Spleen (tissue), 11 donors: ENCODE data around the gene RFX4. TPM values are rescaled to one million over a fixed set of nuclear protein-coding genes. Genes with fewer than 3 reads are reported as not detected.
A peak's percentile ranks its signal among the peaks of the same experiment; 100 is the strongest.

ENCODE experiments used
- DNase-seq: peaks from one replicate; pipeline ENCODE4 v3.0.0-alpha.2; 2020
- H3K27ac ChIP-seq, 8 donors: fragments of 200-600 bp; sonication (generic) in 7 of 8; 1 replicate in 4 of 8; 2 replicates in 4 of 8; pipeline versions ENCODE4 v1.5.0 to v1.8.0; 2016 to 2021; ENCODE audit warnings: inconsistent platforms in 4 of 8, mild to moderate bottlenecking in 4 of 8, moderate library complexity in 1 of 8
- H3K27me3 ChIP-seq, 7 donors: fragments of 200-600 bp; sonication (generic) in 6 of 7; replicated peaks in 1 of 7; 1 replicate in 4 of 7; 2 replicates in 3 of 7; pipeline versions ENCODE4 v1.5.0 to v1.8.0; 2016 to 2021; ENCODE audit warnings: inconsistent platforms in 3 of 7, mild to moderate bottlenecking in 1 of 7
- H3K36me3 ChIP-seq, 6 donors: fragments of 200-600 bp; sonication (generic) in 5 of 6; 1 replicate in 4 of 6; 2 replicates in 2 of 6; pipeline versions ENCODE4 v1.5.0 to v1.8.0; 2016 to 2021; ENCODE audit warnings: inconsistent platforms in 2 of 6
- H3K4me1 ChIP-seq, 6 donors: fragments of 200-600 bp; sonication (generic) in 5 of 6; 1 replicate in 3 of 6; 2 replicates in 3 of 6; pipeline versions ENCODE4 v1.5.0 to v1.8.0; 2016 to 2021; ENCODE audit warnings: inconsistent platforms in 3 of 6
- H3K4me3 ChIP-seq, 8 donors: fragments of 200-600 bp; sonication (generic) in 7 of 8; 1 replicate in 4 of 8; 2 replicates in 4 of 8; pipeline versions ENCODE4 v1.5.0 to v1.8.0; 2016 to 2021; ENCODE audit warnings: inconsistent platforms in 4 of 8, mild to moderate bottlenecking in 4 of 8, moderate library complexity in 2 of 8
- H3K9me3 ChIP-seq, 8 donors: fragments of 200-600 bp; sonication (generic) in 7 of 8; 1 replicate in 4 of 8; 2 replicates in 4 of 8; pipeline versions ENCODE4 v1.5.0 to v1.8.0; 2016 to 2021; ENCODE audit warnings: inconsistent platforms in 4 of 8
- POLR2A ChIP-seq, 3 donors: fragments of 450-650 bp; IDR thresholded peaks; one replicate each; pipeline ENCODE4 v1.5.1; 2017; ENCODE audit warnings: antibody characterized with exemption in 3 of 3, mild to moderate bottlenecking in 1 of 3
- POLR2AphosphoS5 ChIP-seq, 3 donors: sonication (generic); formaldehyde crosslinking; IDR thresholded peaks; one replicate each; pipeline ENCODE4 v1.5.1; 2017; ENCODE audit warnings: antibody characterized with exemption in 3 of 3
- WGBS, 5 donors: extraction: QIAGEN DNeasy Blood & Tissue Kit in 3 of 5; methylation state at CpG; one replicate each; pipeline versions ENCODE4 v1.1.5 to v1.1.7; 2013 to 2018; 5-methylcytosine and 5-hydroxymethylcytosine counted together
- intact Hi-C: fragments of 100-400 bp; cut with DNase I; formaldehyde crosslinking; loops from one replicate; pipeline ENCODE4 v1.15.0; 2023; ENCODE audit warnings: low total_unique reads
- polyA plus RNA-seq, 3 donors: library from polyadenylated mRNA; stranded (reverse); fragments of 200-250 nt; gene quantifications; one replicate each; pipeline ENCODE4 v1.2.1, GENCODE V29; 2013
- total RNA-seq, 7 donors: library from RNA; depleted of rRNA in 3 of 7; stranded (reverse); fragments of >200 nt in 3 of 7; fragmentation: NEBNext Ultra II Directional in 4 of 7; extraction: Animal tissue kit (Norgen Biotek cat#: 25700) in 4 of 7; gene quantifications; one replicate each; pipeline versions ENCODE4 v1.1.0 to v1.2.1, GENCODE V29; 2016 to 2021
- TF ChIP-seq, protein P1 (sequence below), 11 experiments: fragments of 200-600 bp in 7 of 11; fragments of 450-650 bp in 4 of 11; sonication (generic) in 4 of 11; IDR thresholded peaks in 8 of 11; conservative IDR thresholded peaks in 3 of 11; 1 replicate in 7 of 11; 2 replicates in 4 of 11; pipeline versions ENCODE4 v1.4.0 to v1.8.0; 2016 to 2021; ENCODE audit warnings: antibody characterized with exemption in 11 of 11, inconsistent platforms in 4 of 11, mild to moderate bottlenecking in 1 of 11
- donor health status: healthy with polysubstance abuse.
- donor health status: DM: no; HTN: no; CAD: no; lungs with moderate emphysema.
- donor health status: DM: no; HTN: no; CAD: no.
- donor health status: Bipolar disorder and iron deficiency.
- donor health status: healthy.
- donor health status: DM: no; HTN: no; CAD: no.
- donor health status: DM: yes; HTN: yes; CAD: no.

The RFX4 gene
- total and polyA plus RNA-seq, 10 donors, result not detected

DNA sequence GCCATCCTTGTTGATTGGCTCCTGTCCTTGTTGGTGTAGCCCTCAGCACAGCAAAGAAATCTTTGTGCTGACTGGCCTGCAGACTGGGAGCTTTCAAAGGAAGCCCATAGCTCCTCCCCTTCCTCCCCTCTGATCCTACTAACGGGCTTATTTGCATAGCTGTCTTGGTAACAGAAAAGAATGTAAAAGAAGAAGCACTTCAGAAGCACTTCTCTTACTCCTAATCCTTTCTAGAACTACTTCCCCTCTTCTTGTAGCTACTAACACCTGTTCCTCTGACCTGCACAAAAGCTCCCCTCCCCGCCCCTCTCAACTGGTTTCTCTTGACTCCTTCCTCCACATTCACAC, 177.4 kb downstream of the RFX4 start:
- no peaks in the 10 kb centered on the region for H3K36me3 ChIP-seq
- TF ChIP-seq, protein P1, sequence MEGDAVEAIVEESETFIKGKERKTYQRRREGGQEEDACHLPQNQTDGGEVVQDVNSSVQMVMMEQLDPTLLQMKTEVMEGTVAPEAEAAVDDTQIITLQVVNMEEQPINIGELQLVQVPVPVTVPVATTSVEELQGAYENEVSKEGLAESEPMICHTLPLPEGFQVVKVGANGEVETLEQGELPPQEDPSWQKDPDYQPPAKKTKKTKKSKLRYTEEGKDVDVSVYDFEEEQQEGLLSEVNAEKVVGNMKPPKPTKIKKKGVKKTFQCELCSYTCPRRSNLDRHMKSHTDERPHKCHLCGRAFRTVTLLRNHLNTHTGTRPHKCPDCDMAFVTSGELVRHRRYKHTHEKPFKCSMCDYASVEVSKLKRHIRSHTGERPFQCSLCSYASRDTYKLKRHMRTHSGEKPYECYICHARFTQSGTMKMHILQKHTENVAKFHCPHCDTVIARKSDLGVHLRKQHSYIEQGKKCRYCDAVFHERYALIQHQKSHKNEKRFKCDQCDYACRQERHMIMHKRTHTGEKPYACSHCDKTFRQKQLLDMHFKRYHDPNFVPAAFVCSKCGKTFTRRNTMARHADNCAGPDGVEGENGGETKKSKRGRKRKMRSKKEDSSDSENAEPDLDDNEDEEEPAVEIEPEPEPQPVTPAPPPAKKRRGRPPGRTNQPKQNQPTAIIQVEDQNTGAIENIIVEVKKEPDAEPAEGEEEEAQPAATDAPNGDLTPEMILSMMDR (IDR thresholded peaks at IDR 0.05 in 8 of 11, conservative IDR thresholded peaks at IDR 0.05 in 3 of 11), result no peak
- peak in 2 of 3 donors; percentile 51 to 61 for TF ChIP-seq POLR2AphosphoS5 (IDR thresholded peaks at IDR 0.05)
- intact Hi-C loops, result no loop called here
- WGBS, 5 donors, result 6 to 17% (median 10%) methylated on average over 2 of the region's 2 CpGs
- no peak for DNase-seq
- H3K4me3 ChIP-seq, result peak overlapping the region in 2 of 8 donors; percentile 16 to 41
- peaks cover 0 to 21% (median 19%) of the 10 kb centered on the region in 6 donors for H3K4me1 ChIP-seq
- peak overlapping the region in 7 of 8 donors; percentile 29 to 87 (median 71) for H3K27ac ChIP-seq
- no peaks in the 10 kb centered on the region for H3K9me3 ChIP-seq
- H3K27me3 ChIP-seq, result peaks cover 0 to 4% (median 0%) of the 10 kb centered on the region in 7 donors

DNA sequence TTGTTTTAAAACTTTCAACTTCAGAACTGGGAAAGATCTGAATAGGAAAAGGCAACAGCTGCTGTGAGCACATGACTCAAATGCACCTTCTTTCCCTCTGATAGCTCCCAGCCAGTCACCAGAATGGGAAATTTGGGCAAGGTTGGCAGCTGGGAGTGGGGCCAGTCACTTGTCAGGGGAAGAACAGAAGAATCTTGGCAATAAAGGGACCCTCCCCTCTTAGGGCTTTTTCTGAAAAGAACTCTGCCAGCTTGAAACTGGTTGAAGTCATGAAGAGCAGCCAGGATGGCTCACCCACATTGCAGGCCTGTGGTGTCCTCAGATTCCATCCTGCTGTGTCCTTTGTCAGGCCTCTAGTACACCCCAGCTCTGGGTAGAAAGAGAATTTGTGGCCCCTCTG, 181.4 kb downstream of the RFX4 start:
- Histone ChIP-seq H3K27ac (peak overlapping the region in 4 of 8 donors; percentile 36 to 78 (median 61)), H3K36me3 (no peaks in the 10 kb centered on the region), H3K4me3 (no peak overlapping the region), H3K27me3 (peaks cover 0 to 27% (median 0%) of the 10 kb centered on the region in 7 donors), H3K9me3 (no peaks in the 10 kb centered on the region), H3K4me1 (peaks cover 0 to 47% (median 24%) of the 10 kb centered on the region in 6 donors)
- TF ChIP-seq, protein P1 (IDR thresholded peaks at IDR 0.05 in 8 of 11, conservative IDR thresholded peaks at IDR 0.05 in 3 of 11), result no peak
- no peak for TF ChIP-seq POLR2A (IDR thresholded peaks at IDR 0.05)
- no peak for TF ChIP-seq POLR2AphosphoS5 (IDR thresholded peaks at IDR 0.05)
- no peak for DNase-seq
- intact Hi-C loops, result no loop called here

DNA sequence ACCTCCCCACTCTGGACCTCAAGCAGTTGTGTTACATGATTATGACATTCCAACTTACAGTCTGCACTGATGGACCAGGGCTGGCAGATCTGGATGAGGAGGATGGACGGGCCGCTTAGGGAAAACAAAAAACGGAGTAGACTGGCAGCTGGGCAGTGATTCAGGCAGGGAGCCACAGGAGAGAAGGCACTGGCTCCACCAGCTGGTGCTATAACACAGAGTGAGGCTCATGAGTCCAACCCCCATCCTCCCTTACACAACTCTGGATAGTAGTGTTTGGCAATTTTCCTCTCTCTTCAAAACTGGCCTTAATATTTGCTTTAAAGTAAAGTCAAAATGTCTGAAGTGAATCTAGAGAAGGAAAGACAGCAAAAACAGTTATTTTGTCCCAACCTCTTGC, 181.9 kb downstream of the RFX4 start:
- no peak overlapping the region for H3K4me3 ChIP-seq
- intact Hi-C loops, result no loop called here
- no peaks in the 10 kb centered on the region for H3K36me3 ChIP-seq
- H3K9me3 ChIP-seq, result no peaks in the 10 kb centered on the region
- 71 to 95% (median 84%) methylated on average over 3 of the region's 3 CpGs for WGBS, 5 donors
- no peak for TF ChIP-seq POLR2A (IDR thresholded peaks at IDR 0.05)
- TF ChIP-seq, protein P1 (IDR thresholded peaks at IDR 0.05 in 8 of 11, conservative IDR thresholded peaks at IDR 0.05 in 3 of 11), result peak in 1 of 11 experiments; percentile 10
- peaks cover 0 to 29% (median 0%) of the 10 kb centered on the region in 7 donors for H3K27me3 ChIP-seq
- H3K4me1 ChIP-seq, result peaks cover 0 to 42% (median 19%) of the 10 kb centered on the region in 6 donors
- peak overlapping the region in 4 of 8 donors; percentile 2 to 78 (median 54) for H3K27ac ChIP-seq
- DNase-seq, result no peak

DNA sequence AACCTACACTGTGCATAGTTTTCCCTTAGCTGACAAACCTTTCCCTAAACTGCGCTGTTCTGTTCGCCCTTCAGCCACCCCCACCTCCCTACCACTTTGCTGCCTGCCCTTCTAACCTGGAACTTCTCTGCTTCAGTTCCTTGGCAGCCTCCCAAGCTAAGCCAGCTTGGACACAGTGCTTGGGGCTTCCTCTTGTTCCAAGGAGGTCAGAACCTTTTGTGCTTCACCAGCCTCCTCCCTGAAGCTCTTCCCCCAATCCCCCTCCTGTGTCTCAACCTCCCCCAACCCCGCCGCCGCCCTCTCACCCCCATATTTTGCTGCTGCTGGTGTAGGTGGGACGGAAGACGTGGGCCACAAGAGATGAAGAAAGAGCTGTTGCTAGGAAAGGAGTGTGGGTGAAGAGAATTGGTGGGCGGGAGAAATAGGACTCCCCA, 183.6 kb downstream of the RFX4 start:
- Histone ChIP-seq H3K4me3 (no peak overlapping the region), H3K27me3 (peaks cover 0 to 29% (median 0%) of the 10 kb centered on the region in 7 donors), H3K9me3 (no peaks in the 10 kb centered on the region), H3K27ac (peak overlapping the region in 6 of 8 donors; percentile 10 to 78 (median 52)), H3K4me1 (peaks cover 0 to 31% (median 8%) of the 10 kb centered on the region in 6 donors), H3K36me3 (no peaks in the 10 kb centered on the region)
- no peak for DNase-seq
- intact Hi-C loops, result no loop called here
- 58 to 67% (median 63%) methylated on average over 8 of the region's 8 CpGs for WGBS, 5 donors
- TF ChIP-seq POLR2A (IDR thresholded peaks at IDR 0.05) (no peak), POLR2AphosphoS5 (IDR thresholded peaks at IDR 0.05) (peak in 2 of 3 donors; percentile 48 to 68)
